Germinal center (tissue), 1 donor: ENCODE results near the gene SH3GL2.

Experiments used
- DNase-seq: peaks from one replicate; pipeline ENCODE4 v3.0.0; 2012; ENCODE audit warnings: mixed read lengths, low spot score

The SH3GL2 gene

DNA sequence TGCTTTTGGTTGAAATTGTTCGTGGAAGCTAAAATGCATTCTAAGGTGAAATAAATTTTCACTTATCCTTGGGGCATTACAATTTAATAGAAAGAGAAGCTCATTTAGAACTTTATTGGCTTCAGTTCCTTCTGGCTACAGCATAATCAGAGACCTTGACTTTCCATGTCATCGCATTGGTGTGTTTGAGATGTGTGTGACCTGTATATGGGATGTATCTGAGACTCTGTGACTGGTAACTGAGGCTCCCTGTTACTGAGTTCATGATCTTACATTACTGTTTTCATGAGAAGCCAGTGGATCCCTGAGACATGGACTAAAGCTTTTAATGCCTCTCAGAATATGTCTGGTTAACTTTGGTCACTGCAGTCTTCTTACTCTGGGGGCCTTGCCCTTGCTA, 32.5 kb downstream of the SH3GL2 start:
- DNase-seq = no peak

GRCh38 chr9:17611917-17612316, 33.1 kb downstream of the SH3GL2 start:
- DNase-seq = no peak

DNA sequence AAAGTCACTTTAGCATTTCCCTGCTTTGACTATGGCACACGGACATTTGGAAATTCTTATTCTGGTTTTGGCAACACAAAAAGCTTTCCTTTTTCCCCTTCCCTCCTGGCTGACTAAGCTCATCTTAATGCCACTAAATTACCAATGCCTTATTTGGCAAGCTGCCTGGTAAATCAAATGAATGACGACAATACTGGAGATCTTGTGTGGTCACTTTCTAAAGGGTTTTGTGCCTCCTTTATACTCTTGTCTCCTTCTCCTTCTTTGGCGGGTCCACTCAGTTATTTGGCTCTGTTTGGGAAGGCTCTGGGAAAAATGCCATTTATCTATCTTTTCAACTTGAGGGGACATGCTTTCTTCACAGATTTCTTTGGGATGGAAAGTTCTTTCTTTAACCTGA, 34.9 kb downstream of the SH3GL2 start:
- DNase-seq = no peak

- DNase-seq = no peak
Observed at GRCh38 chr9:17614250-17614649, 35.4 kb downstream of the SH3GL2 start.

GRCh38 chr9:17614903-17615302, 36.0 kb downstream of the SH3GL2 start:
- no peak for DNase-seq

GRCh38 chr9:17622141-17622540, 43.3 kb downstream of the SH3GL2 start:
- DNase-seq = no peak

GRCh38 chr9:17622749-17623148, 43.9 kb downstream of the SH3GL2 start:
- DNase-seq = no peak

GRCh38 chr9:17623965-17624364, 45.1 kb downstream of the SH3GL2 start:
- no peak for DNase-seq

- DNase-seq = no peak
Observed at GRCh38 chr9:17624571-17624970, 45.7 kb downstream of the SH3GL2 start.

GRCh38 chr9:17625644-17626388, 47.0 kb downstream of the SH3GL2 start:
- DNase-seq = no peak

DNA sequence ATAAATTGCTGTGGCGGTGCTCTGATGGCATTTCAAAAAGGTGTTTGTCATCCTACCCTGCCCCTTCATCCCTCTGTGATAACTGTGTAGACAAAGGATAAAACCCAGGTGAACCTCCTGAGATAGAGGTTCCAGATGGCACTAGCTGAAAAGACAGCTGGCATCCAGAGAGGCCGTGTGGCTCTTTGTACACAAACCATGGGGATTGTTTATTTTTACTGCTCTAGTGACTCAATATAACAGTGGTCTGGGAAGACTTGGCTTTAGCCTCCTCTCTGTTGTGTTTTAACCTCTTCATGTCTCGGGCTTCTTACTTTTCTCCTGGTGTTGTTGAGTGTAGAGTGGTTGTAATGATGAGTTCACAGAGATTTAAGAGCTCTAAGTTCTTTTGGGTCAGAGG, 48.8 kb downstream of the SH3GL2 start:
- no peak for DNase-seq

DNA sequence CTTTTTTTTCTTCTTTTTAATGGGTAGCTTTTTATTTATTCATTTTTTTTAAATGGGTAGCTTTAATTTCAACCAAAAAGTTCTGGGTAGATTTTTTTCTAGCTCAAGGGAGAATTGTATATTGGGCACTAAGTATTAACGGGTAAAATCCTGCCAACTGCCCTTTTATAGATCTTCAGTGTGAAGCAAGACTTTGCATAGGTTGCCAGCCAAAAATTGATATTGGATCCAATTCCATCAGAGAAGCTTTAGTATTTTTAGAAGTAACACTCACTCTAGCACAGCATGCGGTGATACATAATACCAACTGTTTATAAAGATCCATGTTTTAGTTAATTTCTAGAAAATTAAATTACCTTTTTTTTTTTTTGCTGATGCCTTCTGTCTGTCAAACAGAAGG, 49.8 kb downstream of the SH3GL2 start:
- DNase-seq = no peak

DNA sequence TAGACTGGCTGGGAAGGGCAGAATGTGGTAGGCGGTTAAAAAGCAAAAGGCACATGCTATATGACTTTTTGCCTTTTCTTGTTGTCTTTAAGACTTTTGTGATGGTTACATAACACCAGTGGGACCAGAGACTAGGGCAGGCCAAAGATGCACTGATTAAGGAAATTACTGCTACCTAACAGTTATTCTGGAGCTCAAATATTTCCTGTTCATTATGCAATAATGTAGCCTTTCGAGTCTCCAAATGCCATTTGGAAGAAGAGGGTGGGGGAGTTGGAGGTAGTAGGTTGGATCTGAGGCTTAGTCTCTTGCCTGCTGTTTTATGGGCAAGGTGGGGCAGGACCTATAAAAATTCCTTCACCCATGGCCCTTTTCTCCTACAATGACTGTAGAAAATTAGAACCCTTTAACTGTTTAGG, 51.7 kb downstream of the SH3GL2 start:
- no peak for DNase-seq

DNA sequence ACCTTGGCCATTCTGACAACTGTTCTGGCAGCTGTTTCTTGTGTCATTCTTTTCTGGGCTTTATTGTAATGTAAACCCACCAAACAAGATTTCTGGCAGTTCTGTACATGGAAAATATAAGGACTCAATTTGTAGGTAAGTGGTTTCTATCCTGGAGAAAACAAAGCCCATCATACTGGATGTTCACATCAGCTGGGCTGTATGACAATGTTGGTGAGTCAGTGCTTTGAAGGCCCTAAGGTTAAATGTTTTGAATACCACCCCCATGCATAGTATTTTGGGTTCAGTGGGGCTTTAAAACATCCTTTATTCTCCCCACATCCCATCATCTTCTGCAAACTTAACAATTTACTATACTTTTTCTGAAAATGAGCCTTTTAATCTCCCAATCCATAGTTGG, 52.5 kb downstream of the SH3GL2 start:
- DNase-seq = no peak

DNA sequence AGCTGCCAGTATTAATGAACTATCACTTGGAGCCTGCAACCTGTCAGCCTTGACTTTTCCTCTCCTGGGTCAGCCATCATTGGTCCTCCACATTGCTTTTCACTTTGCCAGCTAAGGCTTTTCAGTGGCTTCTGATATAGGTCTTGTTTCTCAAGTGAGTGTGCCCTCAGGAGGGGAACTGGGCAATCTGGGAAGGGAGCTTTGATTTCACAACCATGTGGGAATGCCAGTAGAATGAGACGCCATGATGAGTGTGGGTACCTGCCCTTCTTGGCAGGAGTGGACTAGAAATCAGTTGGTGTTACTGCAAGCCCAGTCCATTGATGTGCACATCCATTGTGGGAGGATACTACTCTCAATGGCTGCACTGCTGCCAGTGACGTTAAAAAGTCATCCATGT, 54.1 kb downstream of the SH3GL2 start:
- no peak for DNase-seq

- no peak for DNase-seq
Observed at GRCh38 chr9:17635115-17635890, 56.4 kb downstream of the SH3GL2 start.

DNA sequence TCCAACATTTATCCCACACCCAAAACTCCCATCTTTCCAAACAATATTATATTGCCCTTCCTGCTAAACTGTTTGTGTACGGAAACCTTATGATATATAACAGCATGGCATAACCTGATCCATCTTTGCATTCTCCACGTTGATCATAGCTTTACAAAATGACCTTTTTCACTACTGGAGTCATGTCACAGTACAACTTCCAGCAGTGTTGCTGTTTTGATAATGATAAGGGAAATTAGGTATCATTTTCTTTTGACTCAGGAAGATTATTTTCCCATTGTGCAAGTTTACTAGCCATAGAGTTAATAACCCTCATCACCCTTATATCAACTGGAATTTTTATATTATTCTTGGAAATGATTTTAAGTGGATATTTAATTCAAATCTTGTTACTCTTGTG, 57.5 kb downstream of the SH3GL2 start:
- DNase-seq = no peak

DNA sequence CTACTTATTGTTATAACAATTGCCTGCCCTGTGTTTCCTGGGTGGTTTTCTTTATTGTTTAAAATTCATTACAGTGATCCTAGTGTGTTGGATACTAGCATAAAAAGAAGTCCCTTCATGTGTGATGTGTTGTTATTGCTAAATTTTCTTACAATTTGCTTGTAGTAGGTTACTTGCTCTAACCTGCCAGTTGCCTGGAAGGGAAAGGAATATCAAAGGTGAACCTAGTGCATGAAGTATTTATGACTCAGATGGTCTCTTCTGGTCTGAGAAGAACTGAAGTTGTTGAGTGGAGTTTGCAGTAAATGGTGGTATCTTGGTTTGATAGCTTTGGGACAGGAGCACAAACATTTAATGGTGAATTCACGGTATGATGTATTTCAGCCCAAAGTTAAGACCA, 58.0 kb downstream of the SH3GL2 start:
- no peak for DNase-seq

DNA sequence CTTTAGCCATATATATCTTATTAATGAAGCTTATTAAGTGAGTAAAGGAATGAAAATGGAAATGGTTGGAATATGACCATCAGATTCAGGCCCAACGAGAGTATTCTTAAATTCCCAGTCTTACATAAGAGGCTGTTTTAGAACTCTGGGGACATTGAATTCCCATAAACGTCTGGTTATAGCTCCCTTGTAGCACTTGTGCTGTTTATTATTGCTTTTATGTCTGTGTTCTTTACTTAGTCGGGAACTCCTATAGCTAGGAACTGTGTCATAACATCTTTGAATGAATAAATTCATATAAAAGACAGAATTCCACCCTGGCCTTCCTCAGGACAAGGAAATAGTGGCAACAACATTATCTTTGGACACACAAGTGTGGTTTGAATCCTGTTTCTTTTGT, 58.4 kb downstream of the SH3GL2 start:
- no peak for DNase-seq

- no peak for DNase-seq
Observed at GRCh38 chr9:17648516-17648915, 69.7 kb downstream of the SH3GL2 start.

DNA sequence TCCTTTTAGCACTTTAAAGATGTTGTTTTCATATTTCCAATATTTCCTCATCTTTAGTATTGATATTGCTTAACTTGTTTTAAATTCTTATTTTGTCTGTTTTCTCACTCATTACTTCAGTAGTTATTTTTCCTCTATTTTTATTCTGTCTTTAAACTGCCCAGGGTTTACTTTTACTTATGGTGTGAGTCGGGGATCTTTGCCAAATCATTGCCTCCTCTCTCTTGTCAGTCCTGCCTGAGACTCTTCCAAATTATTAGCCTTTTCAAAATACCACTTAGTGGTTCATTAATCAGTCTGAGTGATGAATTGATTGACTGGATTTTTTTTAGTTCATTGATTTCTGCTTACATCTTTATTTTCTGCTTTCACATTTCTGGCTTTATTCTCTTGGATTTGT, 72.9 kb downstream of the SH3GL2 start:
- DNase-seq = no peak

GRCh38 chr9:17653947-17654465, 75.1 kb downstream of the SH3GL2 start:
- DNase-seq = no peak

GRCh38 chr9:17656889-17657288, 78.0 kb downstream of the SH3GL2 start:
- DNase-seq = no peak
